Measurements from ENCODE around the gene GIT2.

- no peak for TF ChIP-seq CTCF (IDR thresholded peaks at IDR 0.05)
- no peak for TF ChIP-seq POLR2A (IDR thresholded peaks at IDR 0.05)
These were observed 32.2 kb upstream of the GIT2 start for GRCh38 chr12:110028323-110028722.

All from tibial nerve (tissue), 3 donors.